KMS-11 (cell line): Measurements from ENCODE around the gene OPN4.

ENCODE experiments used
- H2AFZ ChIP-seq: fragments of 200-600 bp; sonication (generic); 2 replicates; pipeline ENCODE4 v1.6.1; 2016; ENCODE audit warnings: antibody characterized with exemption, mixed run types, low read depth
- H3K27ac ChIP-seq: fragments of 200-600 bp; sonication (generic); 2 replicates; pipeline ENCODE4 v1.6.1; 2016; ENCODE audit warnings: mild to moderate bottlenecking, mixed run types
- H3K27me3 ChIP-seq: fragments of 200-600 bp; sonication (generic); 2 replicates; pipeline ENCODE4 v1.6.1; 2017; ENCODE audit warnings: mild to moderate bottlenecking, low read depth, mixed run types, moderate library complexity; ENCODE audit not compliant: insufficient read depth
- H3K36me3 ChIP-seq: fragments of 200-600 bp; sonication (generic); 2 replicates; pipeline ENCODE4 v1.6.1; 2017; ENCODE audit warnings: mild to moderate bottlenecking, mixed run types; ENCODE audit not compliant: insufficient read depth
- H3K4me1 ChIP-seq: fragments of 200-600 bp; sonication (generic); 2 replicates; pipeline ENCODE4 v1.6.1; 2016; ENCODE audit warnings: mild to moderate bottlenecking, low read depth, mixed run types; ENCODE audit not compliant: poor library complexity, severe bottlenecking
- H3K4me2 ChIP-seq: fragments of 200-600 bp; sonication (generic); 2 replicates; pipeline ENCODE4 v1.7.0; 2016; ENCODE audit warnings: mild to moderate bottlenecking, mixed run types
- H3K4me3 ChIP-seq: fragments of 200-600 bp; sonication (generic); IDR thresholded peaks from 2 replicates; pipeline ENCODE4 v1.6.1; 2017; ENCODE audit warnings: low read depth, low read length, mixed read lengths; ENCODE audit not compliant: insufficient read depth
- H3K79me2 ChIP-seq: fragments of 200-600 bp; sonication (generic); 2 replicates; pipeline ENCODE4 v1.6.1; 2016; ENCODE audit warnings: low read depth, mixed run types; ENCODE audit not compliant: insufficient read depth
- H3K9ac ChIP-seq: fragments of 200-600 bp; sonication (generic); 2 replicates; pipeline ENCODE4 v1.6.1; 2016; ENCODE audit warnings: mild to moderate bottlenecking, mixed run types
- H4K20me1 ChIP-seq: fragments of 200-600 bp; sonication (generic); 2 replicates; pipeline ENCODE4 v1.6.1; 2016; ENCODE audit warnings: mild to moderate bottlenecking, mixed run types; ENCODE audit not compliant: insufficient read depth
- CTCF ChIP-seq: fragments of 200-600 bp; sonication (generic); conservative IDR thresholded peaks from 2 replicates; pipeline ENCODE4 v1.6.1; 2017; ENCODE audit warnings: low read depth, mild to moderate bottlenecking, antibody characterized with exemption, low read length, moderate library complexity, mixed read lengths

Gene OPN4

GRCh38 chr10:86673827-86674581 is 19.7 kb downstream of the OPN4 start:
- no peak overlapping the region for H2AFZ ChIP-seq
- no peaks in the 10 kb centered on the region for H3K36me3 ChIP-seq
- no peak overlapping the region for H3K9ac ChIP-seq
- no peak overlapping the region for H3K4me3 ChIP-seq
- no peaks in the 10 kb centered on the region for H3K79me2 ChIP-seq
- H3K27me3 ChIP-seq: no peaks in the 10 kb centered on the region
- H3K4me2 ChIP-seq: no peak overlapping the region
- no peaks in the 10 kb centered on the region for H4K20me1 ChIP-seq
- no peaks in the 10 kb centered on the region for H3K4me1 ChIP-seq
- no peak overlapping the region for H3K27ac ChIP-seq
- TF ChIP-seq CTCF: no peak

GRCh38 chr10:86674912-86675311 is 20.6 kb downstream of the OPN4 start:
- Histone ChIP-seq H3K36me3 (no peaks in the 10 kb centered on the region), H3K9ac (no peak overlapping the region)

GRCh38 chr10:86677374-86677773 is 23.0 kb downstream of the OPN4 start:
- H3K4me1 ChIP-seq: no peaks in the 10 kb centered on the region
- no peak overlapping the region for H3K9ac ChIP-seq
- no peaks in the 10 kb centered on the region for H3K79me2 ChIP-seq
- no peaks in the 10 kb centered on the region for H4K20me1 ChIP-seq
- TF ChIP-seq CTCF: no peak
- no peak overlapping the region for H2AFZ ChIP-seq
- no peak overlapping the region for H3K4me2 ChIP-seq
- no peaks in the 10 kb centered on the region for H3K27me3 ChIP-seq
- H3K27ac ChIP-seq: no peak overlapping the region
- H3K36me3 ChIP-seq: no peaks in the 10 kb centered on the region
- H3K4me3 ChIP-seq: no peak overlapping the region

More at GRCh38 chr10:86674912-86675311, 20.6 kb downstream of the OPN4 start:
- Histone ChIP-seq H3K4me1 (no peaks in the 10 kb centered on the region), H3K27ac (no peak overlapping the region), H4K20me1 (no peaks in the 10 kb centered on the region), H3K4me3 (no peak overlapping the region), H3K4me2 (no peak overlapping the region), H3K27me3 (no peaks in the 10 kb centered on the region), H3K79me2 (no peaks in the 10 kb centered on the region), H2AFZ (no peak overlapping the region)
- TF ChIP-seq CTCF: no peak

- Histone ChIP-seq H3K36me3 (no peaks in the 10 kb centered on the region), H3K4me1 (no peaks in the 10 kb centered on the region), H3K4me2 (no peak overlapping the region), H3K4me3 (no peak overlapping the region), H3K79me2 (no peaks in the 10 kb centered on the region), H3K9ac (no peak overlapping the region), H3K27me3 (no peaks in the 10 kb centered on the region), H2AFZ (no peak overlapping the region), H3K27ac (no peak overlapping the region), H4K20me1 (no peaks in the 10 kb centered on the region)
- TF ChIP-seq CTCF: no peak
These were observed 24.8 kb downstream of the OPN4 start for GRCh38 chr10:86678999-86679792.
